AG10803 (cell line): ENCODE data around the gene PLXNA3.

ENCODE experiments used
- DNase-seq: peaks from one replicate; pipeline ENCODE4 v3.0.0; 2010; ENCODE audit warnings: low read depth
- H3K4me3 ChIP-seq: 2 replicates; pipeline ENCODE4 v1.5.1; 2011; ENCODE audit warnings: mild to moderate bottlenecking, low read length, control low read depth
- CTCF ChIP-seq: conservative IDR thresholded peaks from 2 replicates; pipeline ENCODE4 v1.5.1; 2011; ENCODE audit warnings: mild to moderate bottlenecking, low read length, control low read depth, inconsistent platforms

Gene PLXNA3

GRCh38 chrX:154417157-154417556 is 40.9 kb upstream of the PLXNA3 start:
- no peak for TF ChIP-seq CTCF
- H3K4me3 ChIP-seq: no peak overlapping the region
- DNase-seq: no peak

GRCh38 chrX:154419189-154419588 is 38.9 kb upstream of the PLXNA3 start:
- no peak for TF ChIP-seq CTCF
- no peak for DNase-seq

GRCh38 chrX:154419688-154420401 is 38.2 kb upstream of the PLXNA3 start:
- no peak for TF ChIP-seq CTCF
- no peak overlapping the region for H3K4me3 ChIP-seq
- no peak for DNase-seq

More at GRCh38 chrX:154419189-154419588, 38.9 kb upstream of the PLXNA3 start:
- H3K4me3 ChIP-seq: no peak overlapping the region

- TF ChIP-seq CTCF: no peak
- no peak for DNase-seq
Measured at GRCh38 chrX:154420402-154420756, 37.7 kb upstream of the PLXNA3 start.

GRCh38 chrX:154426916-154427770 is 30.9 kb upstream of the PLXNA3 start:
- no peak for TF ChIP-seq CTCF
- DNase-seq: no peak
- H3K4me3 ChIP-seq: no peak overlapping the region

More at GRCh38 chrX:154420402-154420756, 37.7 kb upstream of the PLXNA3 start:
- H3K4me3 ChIP-seq: no peak overlapping the region

- peak within 1 kb of the TSS; percentile 67 for H3K4me3 ChIP-seq
- peak; percentile 95 for DNase-seq
- TF ChIP-seq CTCF: no peak
Measured at GRCh38 chrX:154428176-154429171, 29.6 kb upstream of the PLXNA3 start, which contains the start of gene ATP6AP1. Gene ATP6AP1, plus strand, starts transcription at chrX:154428677. Its CDS starts 16 bp downstream, at chrX:154428693.
